Gastrocnemius medialis (tissue), 4 donors: ENCODE data around the gene NEO1. TPM values are rescaled to one million over a fixed set of nuclear protein-coding genes. Genes with fewer than 3 reads are reported as not detected.

Experiments
- ATAC-seq, 2 donors: fragments of 150-250 bp; one replicate each; pipeline ENCODE4 v1.9.1; 2016
- DNase-seq, 2 donors: peaks; one replicate each; pipeline ENCODE4 v3.0.0-alpha.2; 2019
- H3K27ac ChIP-seq, 4 donors: fragments of 200-600 bp; sonication (generic); 1 replicate in 1 of 4; 2 replicates in 3 of 4; pipeline ENCODE4 v1.5.1; 2016 to 2018; ENCODE audit warnings: mild to moderate bottlenecking in 2 of 4, moderate library complexity in 1 of 4
- H3K27me3 ChIP-seq, 3 donors: fragments of 200-600 bp; sonication (generic) in 2 of 3; 1 replicate in 1 of 3; 2 replicates in 2 of 3; pipeline versions ENCODE4 v1.5.1 to v1.6.0; 2016 to 2019; ENCODE audit warnings: mild to moderate bottlenecking in 1 of 3, moderate library complexity in 1 of 3
- H3K36me3 ChIP-seq, 2 donors: fragments of 200-600 bp; sonication (generic) in 1 of 2; one replicate each; pipeline ENCODE4 v1.5.1; 2017 to 2018
- H3K4me1 ChIP-seq, 2 donors: fragments of 200-600 bp; sonication (generic) in 1 of 2; one replicate each; pipeline ENCODE4 v1.5.1; 2016 to 2017; ENCODE audit warnings: mild to moderate bottlenecking in 2 of 2
- H3K4me3 ChIP-seq, 4 donors: fragments of 200-600 bp; sonication (generic) in 3 of 4; 1 replicate in 1 of 4; 2 replicates in 3 of 4; pipeline ENCODE4 v1.5.1; 2016 to 2019; ENCODE audit warnings: mild to moderate bottlenecking in 2 of 4
- H3K9me3 ChIP-seq, 3 donors: fragments of 200-600 bp; sonication (generic) in 2 of 3; 1 replicate in 1 of 3; 2 replicates in 2 of 3; pipeline ENCODE4 v1.5.1; 2016 to 2019
- POLR2A ChIP-seq, 2 donors: fragments of 450-650 bp; IDR thresholded peaks; one replicate each; pipeline ENCODE4 v1.6.1; 2017; ENCODE audit warnings: antibody characterized with exemption in 2 of 2, mild to moderate bottlenecking in 2 of 2, moderate library complexity in 2 of 2
- in situ Hi-C, 4 donors: fragments of 200-750 bp; cut with MboI; loops; one replicate each; pipeline versions ENCODE4 v1.15.0 to v1.8.0; 2017; ENCODE audit warnings: low sequenced_read_pairs in 4 of 4
- intact Hi-C: fragments of 100-400 bp; cut with DNase I; formaldehyde crosslinking; loops from one replicate; pipeline ENCODE4 v1.15.1; 2023; ENCODE audit warnings: low total_unique reads
- total RNA-seq, 4 donors: library from RNA; depleted of rRNA; stranded (reverse); fragments of >200 nt; gene quantifications; one replicate each; pipeline versions ENCODE4 v1.1.0 to v1.2.3, GENCODE V29; 2016
- TF ChIP-seq, protein P1 (sequence below), 5 experiments: fragments of 450-650 bp in 3 of 5; fragments of 200-600 bp in 2 of 5; sonication (generic) in 2 of 5; IDR thresholded peaks in 4 of 5; conservative IDR thresholded peaks in 1 of 5; 1 replicate in 4 of 5; 2 replicates in 1 of 5; pipeline ENCODE4 v1.5.1; 2016 to 2019; ENCODE audit warnings: antibody characterized with exemption in 5 of 5, mild to moderate bottlenecking in 3 of 5, moderate library complexity in 3 of 5

NEO1 gene
- total RNA-seq, 4 donors from 2014 or later = 13.8 to 32.0 (median 20.3) TPM

DNA sequence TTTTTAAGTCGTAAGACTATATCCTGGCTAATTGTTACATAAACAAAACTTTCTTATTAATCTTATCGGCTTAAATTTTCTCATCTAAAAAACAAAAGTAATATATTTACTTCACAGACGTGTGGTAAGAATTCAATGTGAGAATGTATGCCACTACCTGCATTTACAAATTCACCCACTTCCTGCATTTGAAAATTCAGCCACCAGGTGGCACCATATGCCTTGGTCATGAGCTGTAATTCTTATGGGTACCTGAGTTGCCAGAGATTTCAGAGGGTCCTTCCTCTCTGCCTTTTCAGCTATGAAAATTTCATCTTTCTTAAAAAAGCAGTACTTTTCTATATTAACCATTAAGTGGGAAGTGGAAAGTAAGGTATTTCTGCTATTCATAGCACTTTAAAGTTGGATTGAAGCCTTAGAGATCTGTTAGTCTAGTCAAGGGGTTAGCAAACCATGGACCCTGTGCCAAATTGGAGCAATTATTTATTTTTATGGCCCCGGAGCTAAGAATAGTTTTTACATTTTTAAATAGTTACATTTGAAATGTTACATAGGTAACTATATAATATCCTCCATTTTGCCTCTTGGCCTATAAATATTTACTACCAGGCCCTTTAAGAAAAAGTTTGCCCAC lies 188.7 kb downstream of the NEO1 start:
- ATAC-seq = peak in 1 of 2 donors; percentile 39
- H3K27me3 ChIP-seq = no peaks in the 10 kb centered on the region

DNA sequence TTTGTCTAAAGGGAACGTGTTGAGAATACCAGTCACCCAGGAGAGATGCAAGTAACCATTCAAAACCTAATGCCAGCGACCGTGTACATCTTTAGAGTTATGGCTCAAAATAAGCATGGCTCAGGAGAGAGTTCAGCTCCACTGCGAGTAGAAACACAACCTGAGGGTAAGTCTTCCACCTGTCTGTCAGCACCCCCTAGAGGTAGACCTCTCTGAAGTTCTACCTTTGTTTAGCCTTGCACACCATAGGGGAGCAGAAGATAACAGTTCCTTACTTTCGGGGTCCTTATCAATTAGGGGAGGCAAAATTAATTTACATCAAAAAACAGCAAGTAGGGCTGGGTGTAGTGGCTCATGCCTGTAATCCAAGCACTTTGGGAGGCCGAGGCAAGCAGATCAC lies 192.1 kb downstream of the NEO1 start:
- intact Hi-C loops = no loop called here
- Histone ChIP-seq H3K9me3 (no peaks in the 10 kb centered on the region), H3K4me3 (no peak overlapping the region), H3K27ac (no peak overlapping the region), H3K4me1 (no peaks in the 10 kb centered on the region), H3K27me3 (no peaks in the 10 kb centered on the region), H3K36me3 (no peaks in the 10 kb centered on the region)
- ATAC-seq (no peak), DNase-seq (no peak)
- TF ChIP-seq, protein P1, sequence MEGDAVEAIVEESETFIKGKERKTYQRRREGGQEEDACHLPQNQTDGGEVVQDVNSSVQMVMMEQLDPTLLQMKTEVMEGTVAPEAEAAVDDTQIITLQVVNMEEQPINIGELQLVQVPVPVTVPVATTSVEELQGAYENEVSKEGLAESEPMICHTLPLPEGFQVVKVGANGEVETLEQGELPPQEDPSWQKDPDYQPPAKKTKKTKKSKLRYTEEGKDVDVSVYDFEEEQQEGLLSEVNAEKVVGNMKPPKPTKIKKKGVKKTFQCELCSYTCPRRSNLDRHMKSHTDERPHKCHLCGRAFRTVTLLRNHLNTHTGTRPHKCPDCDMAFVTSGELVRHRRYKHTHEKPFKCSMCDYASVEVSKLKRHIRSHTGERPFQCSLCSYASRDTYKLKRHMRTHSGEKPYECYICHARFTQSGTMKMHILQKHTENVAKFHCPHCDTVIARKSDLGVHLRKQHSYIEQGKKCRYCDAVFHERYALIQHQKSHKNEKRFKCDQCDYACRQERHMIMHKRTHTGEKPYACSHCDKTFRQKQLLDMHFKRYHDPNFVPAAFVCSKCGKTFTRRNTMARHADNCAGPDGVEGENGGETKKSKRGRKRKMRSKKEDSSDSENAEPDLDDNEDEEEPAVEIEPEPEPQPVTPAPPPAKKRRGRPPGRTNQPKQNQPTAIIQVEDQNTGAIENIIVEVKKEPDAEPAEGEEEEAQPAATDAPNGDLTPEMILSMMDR (IDR thresholded peaks at IDR 0.05 in 4 of 5, conservative IDR thresholded peaks at IDR 0.05 in 1 of 5) = peak in 1 of 5 experiments; percentile 19
- no peak for TF ChIP-seq POLR2A (IDR thresholded peaks at IDR 0.05)
- in situ Hi-C loops = loop anchor here in 1 of 4 donors (25.0 kb wide), 1 partner anchor 457 kb away; the partner anchor contains the start of gene ADPGK

More for the DNA sequence above, 188.7 kb downstream of the NEO1 start:
- TF ChIP-seq, protein P1 (IDR thresholded peaks at IDR 0.05 in 4 of 5, conservative IDR thresholded peaks at IDR 0.05 in 1 of 5) = peak; percentile 64 to 89 (median 65)
- TF ChIP-seq POLR2A (IDR thresholded peaks at IDR 0.05) = no peak
- in situ Hi-C loops (loop anchor here in 1 of 4 donors (25.0 kb wide), 1 partner anchor 454 kb away; the partner anchor contains the start of gene ADPGK), intact Hi-C loops (no loop called here)
- no peaks in the 10 kb centered on the region for H3K36me3 ChIP-seq
- no peak overlapping the region for H3K27ac ChIP-seq
- no peaks in the 10 kb centered on the region for H3K4me1 ChIP-seq
- no peaks in the 10 kb centered on the region for H3K9me3 ChIP-seq
- peak; percentile 20 to 57 for DNase-seq
- no peak overlapping the region for H3K4me3 ChIP-seq

DNA sequence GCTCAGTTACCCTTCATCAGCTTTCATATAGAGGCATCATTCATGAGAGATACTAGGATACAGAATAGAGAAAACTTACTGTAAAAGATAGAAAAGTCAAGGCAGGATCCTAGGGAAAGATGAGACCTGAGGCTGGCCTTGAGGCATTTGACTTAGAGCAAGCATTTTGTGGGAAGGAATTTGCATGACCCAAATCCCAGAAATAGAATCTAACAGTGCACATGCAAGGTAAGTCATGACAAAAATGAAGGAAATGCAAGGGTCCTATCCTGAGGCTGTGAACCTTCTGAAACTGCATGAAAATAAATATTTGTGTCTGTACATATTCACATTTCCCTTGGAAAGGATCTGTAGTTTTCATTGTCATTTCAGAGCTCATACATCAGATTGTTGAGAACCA lies 194.2 kb downstream of the NEO1 start:
- no peak overlapping the region for H3K4me3 ChIP-seq
- H3K36me3 ChIP-seq = peaks cover 0 to 8% of the 10 kb centered on the region in 2 donors
- intact Hi-C loops (no loop called here), in situ Hi-C loops (loop anchor here in 1 of 4 donors (25.0 kb wide), 1 partner anchor 459 kb away; the partner anchor contains the start of gene ADPGK)
- no peaks in the 10 kb centered on the region for H3K27me3 ChIP-seq
- H3K9me3 ChIP-seq = no peaks in the 10 kb centered on the region
- H3K27ac ChIP-seq = no peak overlapping the region
- TF ChIP-seq POLR2A (IDR thresholded peaks at IDR 0.05) = no peak
- TF ChIP-seq, protein P1 (IDR thresholded peaks at IDR 0.05 in 4 of 5, conservative IDR thresholded peaks at IDR 0.05 in 1 of 5) = no peak
- ATAC-seq (no peak), DNase-seq (no peak)
- no peaks in the 10 kb centered on the region for H3K4me1 ChIP-seq

DNA sequence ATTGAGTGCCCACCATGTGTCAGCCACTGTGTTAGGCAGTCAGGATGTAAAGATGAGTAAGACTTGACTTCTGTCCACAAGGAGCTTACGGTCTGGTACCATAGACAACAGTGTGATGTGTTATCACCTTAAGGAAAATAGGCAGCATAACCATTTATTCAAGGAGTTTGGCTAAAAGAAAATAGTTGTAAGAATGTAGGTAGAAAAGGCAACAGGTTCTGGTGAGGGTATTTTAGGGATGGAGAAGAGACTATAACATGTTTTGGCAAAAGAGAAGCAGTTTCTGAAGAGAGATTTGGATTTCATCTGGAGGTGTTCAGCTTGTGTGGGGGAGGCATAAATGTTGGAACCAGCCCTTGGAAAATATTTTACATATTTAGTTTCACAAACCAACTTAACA lies 194.6 kb downstream of the NEO1 start:
- H3K4me1 ChIP-seq = no peaks in the 10 kb centered on the region
- no peak for ATAC-seq
- no peaks in the 10 kb centered on the region for H3K27me3 ChIP-seq
- H3K4me3 ChIP-seq = no peak overlapping the region
- H3K27ac ChIP-seq = no peak overlapping the region
- in situ Hi-C loops = loop anchor here in 1 of 4 donors (25.0 kb wide), 1 partner anchor 460 kb away; the partner anchor contains the start of gene ADPGK
- no peak for DNase-seq
- intact Hi-C loops = no loop called here
- H3K36me3 ChIP-seq = peaks cover 0 to 8% of the 10 kb centered on the region in 2 donors
- no peak for TF ChIP-seq POLR2A (IDR thresholded peaks at IDR 0.05)
- TF ChIP-seq, protein P1 (IDR thresholded peaks at IDR 0.05 in 4 of 5, conservative IDR thresholded peaks at IDR 0.05 in 1 of 5) = no peak
- H3K9me3 ChIP-seq = no peaks in the 10 kb centered on the region
